ENCODE data around the gene CRHR1. TPM values are rescaled to one million over a fixed set of nuclear protein-coding genes. Genes with fewer than 3 reads are reported as not detected.

The CRHR1 gene
- total RNA-seq, 2 experiments from 2014 or later: not detected

- CTCF ChIA-PET: no interaction called here
- peaks cover 0 to 4% of the 10 kb centered on the region in 2 experiments for H3K9me3 ChIP-seq (ENCODE audit: control insufficient read depth in 1 of 2, insufficient read depth in 1 of 2, low read length in 2 of 2)
- no peak overlapping the region for H3K4me3 Mint-ChIP-seq
- DNase-seq: no peak
- peaks cover 67% of the 10 kb centered on the region for H3K27me3 Mint-ChIP-seq
- H3K27ac ChIP-seq (ENCODE audit: low read depth in 1 of 2, low read length in 2 of 2): no peak overlapping the region
- POLR2A ChIA-PET: no interaction called here
- peaks cover 19 to 32% of the 10 kb centered on the region in 2 experiments for H3K27me3 ChIP-seq (ENCODE audit: control insufficient read depth in 1 of 2, insufficient read depth in 2 of 2, low read length in 2 of 2)
- no peaks in the 10 kb centered on the region for H3K4me1 ChIP-seq (ENCODE audit: insufficient read depth, low read length)
- H3K36me3 ChIP-seq (ENCODE audit: insufficient read depth, low read length): no peaks in the 10 kb centered on the region
- H3K9me3 Mint-ChIP-seq: no peaks in the 10 kb centered on the region
- no peak for ATAC-seq (ENCODE audit: poor library complexity)
- H3K4me1 Mint-ChIP-seq (ENCODE audit: low read depth): no peaks in the 10 kb centered on the region
- TF ChIP-seq CTCF (IDR thresholded peaks at IDR 0.05): no peak
- no peaks in the 10 kb centered on the region for H3K36me3 Mint-ChIP-seq (ENCODE audit: low read depth)
- intact Hi-C loops (cut with DNase I, micrococcal nuclease): no loop called here
- H3K4me3 ChIP-seq (ENCODE audit: low read length): no peak overlapping the region
- H3K27ac Mint-ChIP-seq: no peak overlapping the region
These were observed 9.1 kb downstream of the CRHR1 start for GRCh38 chr17:45792995-45793755.

GRCh38 chr17:45793999-45794540 is 9.9 kb downstream of the CRHR1 start:
- no peaks in the 10 kb centered on the region for H3K4me1 Mint-ChIP-seq (ENCODE audit: low read depth)

GRCh38 chr17:45794840-45795239 is 10.7 kb downstream of the CRHR1 start:
- H3K4me3 Mint-ChIP-seq: no peak overlapping the region
- H3K4me1 ChIP-seq (ENCODE audit: insufficient read depth, low read length): no peaks in the 10 kb centered on the region
- no peak overlapping the region for H3K27ac Mint-ChIP-seq
- ATAC-seq (ENCODE audit: poor library complexity) (no peak), DNase-seq (no peak)
- no peaks in the 10 kb centered on the region for H3K36me3 Mint-ChIP-seq (ENCODE audit: low read depth)
- intact Hi-C loops (cut with DNase I, micrococcal nuclease): no loop called here
- no peak for TF ChIP-seq CTCF (IDR thresholded peaks at IDR 0.05)
- H3K4me3 ChIP-seq (ENCODE audit: low read length): no peak overlapping the region
- ChIA-PET POLR2A (no interaction called here), CTCF (no interaction called here)
- H3K27me3 Mint-ChIP-seq: peaks cover 61% of the 10 kb centered on the region
- peaks cover 14 to 17% of the 10 kb centered on the region in 2 experiments for H3K27me3 ChIP-seq (ENCODE audit: control insufficient read depth in 1 of 2, insufficient read depth in 2 of 2, low read length in 2 of 2)
- peaks cover 0 to 9% of the 10 kb centered on the region in 2 experiments for H3K9me3 ChIP-seq (ENCODE audit: control insufficient read depth in 1 of 2, insufficient read depth in 1 of 2, low read length in 2 of 2)
- H3K36me3 ChIP-seq (ENCODE audit: insufficient read depth, low read length): no peaks in the 10 kb centered on the region
- H3K27ac ChIP-seq (ENCODE audit: low read depth in 1 of 2, low read length in 2 of 2): no peak overlapping the region
- H3K4me1 Mint-ChIP-seq (ENCODE audit: low read depth): no peaks in the 10 kb centered on the region
- no peaks in the 10 kb centered on the region for H3K9me3 Mint-ChIP-seq

More at GRCh38 chr17:45793999-45794540, 9.9 kb downstream of the CRHR1 start:
- H3K27ac ChIP-seq (ENCODE audit: low read depth in 1 of 2, low read length in 2 of 2): no peak overlapping the region
- no peaks in the 10 kb centered on the region for H3K4me1 ChIP-seq (ENCODE audit: insufficient read depth, low read length)
- peaks cover 14 to 23% of the 10 kb centered on the region in 2 experiments for H3K27me3 ChIP-seq (ENCODE audit: control insufficient read depth in 1 of 2, insufficient read depth in 2 of 2, low read length in 2 of 2)
- H3K36me3 ChIP-seq (ENCODE audit: insufficient read depth, low read length): no peaks in the 10 kb centered on the region
- no peak for ATAC-seq (ENCODE audit: poor library complexity)
- ChIA-PET POLR2A (no interaction called here), CTCF (no interaction called here)
- peaks cover 0 to 4% of the 10 kb centered on the region in 2 experiments for H3K9me3 ChIP-seq (ENCODE audit: control insufficient read depth in 1 of 2, insufficient read depth in 1 of 2, low read length in 2 of 2)
- Mint-ChIP-seq H3K4me3 (no peak overlapping the region), H3K27ac (no peak overlapping the region), H3K27me3 (peaks cover 62% of the 10 kb centered on the region), H3K9me3 (no peaks in the 10 kb centered on the region), H3K36me3 (ENCODE audit: low read depth) (no peaks in the 10 kb centered on the region)
- TF ChIP-seq CTCF (IDR thresholded peaks at IDR 0.05): no peak
- intact Hi-C loops (cut with DNase I, micrococcal nuclease): no loop called here
- no peak for DNase-seq
- H3K4me3 ChIP-seq (ENCODE audit: low read length): no peak overlapping the region

Data from CD4-positive, alpha-beta T cell (primary cell).